HG02610 (cell line): ENCODE results near the gene UQCC5.

Experiments
- ATAC-seq: cut with Tn5 transposase; IDR thresholded peaks from one replicate; pipeline ENCODE4 v1.9.1; 2021; ENCODE audit warnings: mild to moderate bottlenecking, moderate library complexity; ENCODE audit not compliant: unreplicated experiment

Gene UQCC5

GRCh38 chr3:52536369-52537164, at the start of gene UQCC5:
Gene UQCC5, plus strand, starts transcription at chr3:52536605. Its CDS starts 151 bp downstream, at chr3:52536756.
- peak; percentile 92 for ATAC-seq

GRCh38 chr3:52487050-52487787, 49.2 kb upstream of the UQCC5 start:
- ATAC-seq: no peak

- ATAC-seq: no peak
Observed at GRCh38 chr3:52487788-52488691, 48.4 kb upstream of the UQCC5 start.

GRCh38 chr3:52488746-52489145, 47.7 kb upstream of the UQCC5 start:
- ATAC-seq: no peak

GRCh38 chr3:52489453-52489852, 47.0 kb upstream of the UQCC5 start:
- no peak for ATAC-seq

GRCh38 chr3:52490035-52490938, 46.1 kb upstream of the UQCC5 start:
- ATAC-seq: no peak

GRCh38 chr3:52490939-52491526, 45.4 kb upstream of the UQCC5 start:
- ATAC-seq: no peak

- ATAC-seq: no peak
Observed at GRCh38 chr3:52492059-52492458, 44.3 kb upstream of the UQCC5 start.

GRCh38 chr3:52493232-52494017, 43.0 kb upstream of the UQCC5 start:
- no peak for ATAC-seq

- no peak for ATAC-seq
Observed at GRCh38 chr3:52494445-52494844, 42.0 kb upstream of the UQCC5 start.

- ATAC-seq: no peak
Observed at GRCh38 chr3:52494886-52495495, 41.4 kb upstream of the UQCC5 start, which contains the start of gene STAB1. Gene STAB1, plus strand, starts transcription at chr3:52495338. Its CDS starts 76 bp downstream, at chr3:52495414.

- ATAC-seq: no peak
Observed at GRCh38 chr3:52495777-52496602, 40.4 kb upstream of the UQCC5 start.

- ATAC-seq: no peak
Observed at GRCh38 chr3:52498137-52499054, 38.0 kb upstream of the UQCC5 start.

- ATAC-seq: no peak
Observed at GRCh38 chr3:52501046-52501445, 35.4 kb upstream of the UQCC5 start.

GRCh38 chr3:52502001-52502400, 34.4 kb upstream of the UQCC5 start:
- ATAC-seq: no peak

- no peak for ATAC-seq
Observed at GRCh38 chr3:52502808-52503350, 33.5 kb upstream of the UQCC5 start.
